ENCODE results near the gene BGN. TPM values are rescaled to one million over a fixed set of nuclear protein-coding genes. Genes with fewer than 3 reads are reported as not detected.

BGN gene
- total RNA-seq, 6 experiments from 2014 or later = 57.0 to 161 (median 122) TPM

DNA sequence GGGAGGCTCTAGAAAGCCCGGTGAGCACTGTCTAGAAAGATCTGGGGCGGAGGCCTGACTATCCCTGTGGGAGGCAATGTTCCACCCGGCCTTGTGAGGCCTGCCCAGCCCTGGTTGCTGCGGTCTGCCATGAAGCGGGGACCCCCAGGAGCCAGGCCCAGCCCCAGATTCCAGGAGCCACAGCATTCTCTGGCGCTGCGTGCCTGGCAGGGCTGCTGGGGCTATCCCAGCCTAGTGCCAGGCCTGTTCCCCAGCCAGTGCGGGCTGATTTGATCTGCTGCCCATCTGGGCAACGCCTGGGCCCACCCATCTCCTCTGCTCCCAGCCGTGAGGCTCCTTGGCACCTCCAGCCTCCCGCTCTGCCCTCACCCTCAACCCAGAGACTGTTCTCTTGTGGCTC, 42.3 kb downstream of the BGN start:
- Histone ChIP-seq H3K9me3 (no peaks in the 10 kb centered on the region), H3K4me3 (no peak overlapping the region), H3K27ac (no peak overlapping the region), H3K36me3 (no peaks in the 10 kb centered on the region), H3K27me3 (no peaks in the 10 kb centered on the region), H3K4me1 (no peaks in the 10 kb centered on the region)
- no peak for ATAC-seq
- DNase-seq = no peak
- intact Hi-C loops (cut with DNase I) = no loop called here
- TF ChIP-seq, protein P1, sequence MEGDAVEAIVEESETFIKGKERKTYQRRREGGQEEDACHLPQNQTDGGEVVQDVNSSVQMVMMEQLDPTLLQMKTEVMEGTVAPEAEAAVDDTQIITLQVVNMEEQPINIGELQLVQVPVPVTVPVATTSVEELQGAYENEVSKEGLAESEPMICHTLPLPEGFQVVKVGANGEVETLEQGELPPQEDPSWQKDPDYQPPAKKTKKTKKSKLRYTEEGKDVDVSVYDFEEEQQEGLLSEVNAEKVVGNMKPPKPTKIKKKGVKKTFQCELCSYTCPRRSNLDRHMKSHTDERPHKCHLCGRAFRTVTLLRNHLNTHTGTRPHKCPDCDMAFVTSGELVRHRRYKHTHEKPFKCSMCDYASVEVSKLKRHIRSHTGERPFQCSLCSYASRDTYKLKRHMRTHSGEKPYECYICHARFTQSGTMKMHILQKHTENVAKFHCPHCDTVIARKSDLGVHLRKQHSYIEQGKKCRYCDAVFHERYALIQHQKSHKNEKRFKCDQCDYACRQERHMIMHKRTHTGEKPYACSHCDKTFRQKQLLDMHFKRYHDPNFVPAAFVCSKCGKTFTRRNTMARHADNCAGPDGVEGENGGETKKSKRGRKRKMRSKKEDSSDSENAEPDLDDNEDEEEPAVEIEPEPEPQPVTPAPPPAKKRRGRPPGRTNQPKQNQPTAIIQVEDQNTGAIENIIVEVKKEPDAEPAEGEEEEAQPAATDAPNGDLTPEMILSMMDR (IDR thresholded peaks at IDR 0.05) = no peak
- WGBS (ENCODE audit: insufficient coverage, low coverage, low lambda C conversion rate, missing lambda C conversion rate) = 59% methylated on average over 3 of the region's 11 CpGs

DNA sequence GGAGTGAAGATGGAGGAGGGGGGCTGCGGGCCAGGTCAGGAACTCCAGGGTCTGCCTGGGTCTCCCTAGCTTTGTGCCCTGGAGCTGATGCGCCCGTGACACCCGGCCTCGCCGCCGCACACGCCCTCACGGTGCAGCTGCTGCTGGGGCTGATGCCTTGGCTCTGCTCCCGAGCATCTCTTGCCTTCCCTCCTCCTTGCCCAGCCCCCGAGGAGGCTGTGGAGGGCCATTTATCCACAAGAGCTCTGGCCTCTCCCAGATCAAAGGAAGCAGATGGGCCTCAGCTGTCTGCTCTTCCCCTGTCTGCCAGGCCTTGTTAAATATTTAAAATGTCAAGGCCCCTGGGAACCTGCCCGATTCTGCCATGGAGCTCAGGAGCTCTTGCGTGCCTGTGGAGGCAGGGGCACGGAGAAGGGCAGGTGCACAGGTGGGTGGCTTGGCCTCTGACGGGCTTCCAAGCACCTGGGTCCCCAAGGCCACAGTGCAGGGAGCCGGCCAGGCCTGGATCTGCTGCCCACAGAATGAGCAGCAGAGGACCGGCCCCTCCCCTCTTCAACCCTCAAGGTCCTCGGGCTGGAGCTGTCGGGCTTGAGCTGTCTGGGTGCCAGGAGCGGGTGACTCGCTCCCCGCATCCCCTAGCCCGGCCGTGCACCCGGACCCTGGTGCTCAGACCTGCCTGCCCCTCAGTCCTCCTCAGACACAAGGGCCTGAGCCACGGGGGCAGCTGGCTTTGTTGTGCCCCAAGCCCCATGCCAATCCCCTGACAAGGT, 42.9 kb downstream of the BGN start:
- whole genome bisulfite sequencing (ENCODE audit: insufficient coverage, low coverage, low lambda C conversion rate, missing lambda C conversion rate) = 55% methylated on average over 2 of the region's 26 CpGs
- ATAC-seq = peak in 1 of 4 donors; percentile 3
- Histone ChIP-seq H3K4me3 (no peak overlapping the region), H3K9me3 (no peaks in the 10 kb centered on the region), H3K36me3 (no peaks in the 10 kb centered on the region), H3K27ac (no peak overlapping the region), H3K4me1 (no peaks in the 10 kb centered on the region), H3K27me3 (no peaks in the 10 kb centered on the region)
- no peak for TF ChIP-seq POLR2A (IDR thresholded peaks at IDR 0.05)
- TF ChIP-seq, protein P1 (IDR thresholded peaks at IDR 0.05) = no peak
- no peak for DNase-seq
- intact Hi-C loops (cut with DNase I) = no loop called here

DNA sequence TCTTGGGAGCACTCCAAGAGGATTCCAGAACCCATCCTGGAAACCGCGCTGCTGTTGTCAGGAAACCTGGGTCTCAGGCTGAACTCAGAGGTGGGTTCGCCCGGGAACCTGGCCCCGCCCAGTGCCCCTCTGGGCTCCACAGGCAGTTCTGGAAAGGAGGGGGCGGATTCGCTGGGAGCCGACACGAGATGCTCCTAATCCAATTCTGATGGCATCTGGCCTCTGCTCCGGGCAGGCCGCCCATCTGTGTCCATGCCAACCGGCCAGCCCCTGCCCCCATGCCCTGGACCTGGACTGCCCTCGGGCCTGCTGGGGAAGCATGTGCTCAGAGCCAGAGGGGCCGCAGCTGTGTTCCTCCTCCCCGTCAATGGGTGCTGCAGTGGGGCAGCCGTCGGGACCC, 43.6 kb downstream of the BGN start:
- WGBS (ENCODE audit: insufficient coverage, low coverage, low lambda C conversion rate, missing lambda C conversion rate) = 64% methylated on average over 5 of the region's 17 CpGs
- TF ChIP-seq, protein P1 (IDR thresholded peaks at IDR 0.05) = no peak
- TF ChIP-seq POLR2A (IDR thresholded peaks at IDR 0.05) = no peak
- DNase-seq = peak in 2 of 3 donors; percentile 60 to 69
- intact Hi-C loops (cut with DNase I) = no loop called here
- peak; percentile 35 to 68 (median 66) for ATAC-seq
- Histone ChIP-seq H3K4me1 (no peaks in the 10 kb centered on the region), H3K4me3 (no peak overlapping the region), H3K27me3 (no peaks in the 10 kb centered on the region), H3K36me3 (no peaks in the 10 kb centered on the region), H3K9me3 (no peaks in the 10 kb centered on the region), H3K27ac (no peak overlapping the region)

DNA sequence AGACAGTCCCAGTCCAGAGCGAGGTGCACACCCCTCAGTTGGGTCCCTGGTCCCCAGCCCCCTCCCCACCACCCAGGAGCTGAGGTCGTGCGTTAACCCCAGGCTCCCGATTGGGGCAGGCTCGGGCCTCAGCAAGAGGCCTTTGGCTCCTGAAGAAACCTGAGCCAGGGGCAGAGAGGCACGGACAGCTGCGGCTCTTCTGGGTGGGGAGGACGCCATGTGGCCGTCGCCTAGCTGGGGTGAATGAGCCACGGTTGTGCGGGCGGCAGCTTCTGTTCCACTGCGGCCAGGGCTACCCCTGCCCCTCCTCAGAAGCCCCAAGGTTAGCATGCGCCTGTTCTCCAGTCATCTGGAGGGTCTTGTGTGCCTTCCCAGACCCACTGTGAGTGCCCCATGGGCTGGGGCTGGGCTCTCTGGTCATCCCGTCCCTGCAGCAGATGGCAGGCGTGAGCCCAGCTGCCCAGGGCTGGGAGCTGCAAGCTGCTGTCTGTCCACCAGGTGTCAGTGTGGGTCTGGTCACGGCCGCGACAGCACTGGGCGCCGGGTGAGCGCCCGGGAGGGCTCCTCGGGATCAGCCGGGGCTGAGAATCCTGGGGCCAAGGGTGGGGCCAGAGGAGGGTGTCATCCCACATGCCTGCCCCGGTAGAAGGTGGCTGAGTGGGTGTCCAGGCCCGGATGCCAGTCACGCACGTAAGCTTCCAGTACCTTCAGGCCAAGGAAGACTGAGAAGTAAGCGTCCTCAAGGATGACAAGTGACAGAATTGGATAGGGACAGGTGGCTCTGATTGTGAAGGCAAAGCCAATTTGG, 44.6 kb downstream of the BGN start:
- intact Hi-C loops (cut with DNase I) = no loop called here
- Histone ChIP-seq H3K9me3 (no peaks in the 10 kb centered on the region), H3K36me3 (no peaks in the 10 kb centered on the region), H3K27ac (no peak overlapping the region), H3K4me3 (no peak overlapping the region), H3K27me3 (no peaks in the 10 kb centered on the region), H3K4me1 (no peaks in the 10 kb centered on the region)
- DNase-seq (peak; percentile 71 to 84 (median 78)), ATAC-seq (peak; percentile 87 to 96 (median 93))
- 53% methylated on average over 11 of the region's 31 CpGs for WGBS (ENCODE audit: insufficient coverage, low coverage, low lambda C conversion rate, missing lambda C conversion rate)
- TF ChIP-seq, protein P1 (IDR thresholded peaks at IDR 0.05) = peak; percentile 89 to 97 (median 96)
- TF ChIP-seq POLR2A (IDR thresholded peaks at IDR 0.05) = no peak
